Esophagus (tissue), 2 donors: ENCODE measurements around the gene NHLH1. TPM values are rescaled to one million over a fixed set of nuclear protein-coding genes. Genes with fewer than 3 reads are reported as not detected.
A peak's percentile ranks its signal among the peaks of the same experiment; 100 is the strongest.

Experiments used
- H3K27ac ChIP-seq, 2 donors: one replicate each; pipeline ENCODE4 v1.5.1; 2013; ENCODE audit warnings: low read depth in 2 of 2, mild to moderate bottlenecking in 2 of 2, inconsistent platforms in 1 of 2, low read length in 1 of 2, moderate library complexity in 1 of 2
- H3K27me3 ChIP-seq, 2 donors: one replicate each; pipeline ENCODE4 v1.6.1; 2013; ENCODE audit warnings: low read length in 2 of 2, control low read depth in 1 of 2, mild to moderate bottlenecking in 1 of 2; ENCODE audit not compliant: insufficient read depth in 2 of 2, control insufficient read depth in 1 of 2
- H3K36me3 ChIP-seq, 2 donors: one replicate each; pipeline ENCODE4 v1.6.1; 2013; ENCODE audit warnings: low read length in 1 of 2; ENCODE audit not compliant: control insufficient read depth in 2 of 2, insufficient read depth in 2 of 2
- H3K4me1 ChIP-seq, 2 donors: one replicate each; pipeline ENCODE4 v1.6.1; 2013; ENCODE audit warnings: low read length in 1 of 2; ENCODE audit not compliant: control insufficient read depth in 2 of 2, insufficient read depth in 2 of 2
- H3K4me3 ChIP-seq, 2 donors: one replicate each; pipeline ENCODE4 v1.5.1; 2013; ENCODE audit warnings: low read length in 2 of 2, mild to moderate bottlenecking in 2 of 2, low read depth in 1 of 2, moderate library complexity in 1 of 2
- H3K9me3 ChIP-seq, 2 donors: one replicate each; pipeline ENCODE4 v1.6.1; 2013; ENCODE audit warnings: mild to moderate bottlenecking in 2 of 2, low read depth in 1 of 2, low read length in 1 of 2, moderate library complexity in 1 of 2; ENCODE audit not compliant: control insufficient read depth in 2 of 2, insufficient read depth in 1 of 2
- WGBS, 2 donors: extraction: QIAGEN DNeasy Blood & Tissue Kit; methylation state at CpG; one replicate each; pipeline ENCODE4 v1.1.7; 2013; 5-methylcytosine and 5-hydroxymethylcytosine counted together
- polyA plus RNA-seq, 2 donors: library from polyadenylated mRNA; stranded (reverse); fragments of 200-250 nt; gene quantifications; one replicate each; pipeline ENCODE4 v1.2.3, GENCODE V29; 2013
- donor health status: healthy with polysubstance abuse.
- donor health status: Bipolar disorder and iron deficiency.

Gene NHLH1
- polyA plus RNA-seq, 2 donors, result 0.08 to 0.09 TPM

GRCh38 chr1:160342526-160342925 is 24.3 kb upstream of the NHLH1 start:
- H3K27ac ChIP-seq, result peak overlapping the region; percentile 87 to 95
- no peaks in the 10 kb centered on the region for H3K9me3 ChIP-seq
- no peaks in the 10 kb centered on the region for H3K4me1 ChIP-seq
- H3K4me3 ChIP-seq, result peak overlapping the region; percentile 93 to 97
- WGBS, 2 donors, result 0 to 1% methylated on average over 7 of the region's 7 CpGs
- H3K36me3 ChIP-seq, result peaks cover 0 to 6% of the 10 kb centered on the region in 2 donors
- H3K27me3 ChIP-seq, result no peaks in the 10 kb centered on the region

- Histone ChIP-seq H3K36me3 (peaks cover 0 to 6% of the 10 kb centered on the region in 2 donors), H3K4me1 (no peaks in the 10 kb centered on the region), H3K27me3 (no peaks in the 10 kb centered on the region), H3K9me3 (no peaks in the 10 kb centered on the region), H3K4me3 (peak within 1 kb of the TSS; percentile 93 to 97), H3K27ac (peak within 1 kb of the TSS; percentile 87 to 95)
- 0% methylated on average over 58 of the region's 58 CpGs for WGBS, 2 donors
Measured at GRCh38 chr1:160342953-160343869, 23.7 kb upstream of the NHLH1 start, which contains the start of the genes COPA and NCSTN. Gene COPA (minus strand): TSS chr1:160343250. CDS start chr1:160343170, 80 bp downstream. Gene NCSTN (plus strand): TSS chr1:160343383. CDS start chr1:160343397, 14 bp downstream.

GRCh38 chr1:160344241-160344640 is 22.6 kb upstream of the NHLH1 start:
- WGBS, 2 donors, result 76 to 82% methylated on average over 3 of the region's 3 CpGs
- Histone ChIP-seq H3K4me3 (peak overlapping the region in 1 of 2 donors; percentile 97), H3K27ac (no peak overlapping the region), H3K9me3 (no peaks in the 10 kb centered on the region), H3K4me1 (no peaks in the 10 kb centered on the region), H3K27me3 (no peaks in the 10 kb centered on the region), H3K36me3 (peaks cover 0 to 3% of the 10 kb centered on the region in 2 donors)

DNA sequence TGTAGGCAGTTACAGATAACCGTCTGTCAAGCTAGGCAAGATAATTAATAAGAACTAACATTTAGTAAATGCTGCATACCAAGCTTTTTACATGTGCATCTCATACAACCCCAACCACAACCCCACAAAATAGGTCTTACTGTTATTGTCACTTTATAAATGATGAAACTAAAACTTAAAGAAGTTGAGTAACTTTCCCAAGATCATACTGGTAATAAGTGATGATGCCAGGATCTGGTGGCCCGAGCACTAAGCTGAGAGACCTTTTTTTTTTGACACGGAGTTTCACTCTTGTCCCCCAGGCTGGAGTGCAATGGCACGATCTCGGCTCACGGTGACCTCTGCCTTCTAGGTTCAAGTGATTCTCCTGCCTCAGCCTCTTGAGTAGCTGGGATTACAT is 21.9 kb upstream of the NHLH1 start:
- Histone ChIP-seq H3K4me3 (peak overlapping the region in 1 of 2 donors; percentile 11), H3K9me3 (no peaks in the 10 kb centered on the region), H3K27ac (no peak overlapping the region), H3K27me3 (no peaks in the 10 kb centered on the region), H3K36me3 (peaks cover 0 to 10% of the 10 kb centered on the region in 2 donors), H3K4me1 (no peaks in the 10 kb centered on the region)
- WGBS, 2 donors, result 94 to 96% methylated on average over 6 of the region's 6 CpGs

DNA sequence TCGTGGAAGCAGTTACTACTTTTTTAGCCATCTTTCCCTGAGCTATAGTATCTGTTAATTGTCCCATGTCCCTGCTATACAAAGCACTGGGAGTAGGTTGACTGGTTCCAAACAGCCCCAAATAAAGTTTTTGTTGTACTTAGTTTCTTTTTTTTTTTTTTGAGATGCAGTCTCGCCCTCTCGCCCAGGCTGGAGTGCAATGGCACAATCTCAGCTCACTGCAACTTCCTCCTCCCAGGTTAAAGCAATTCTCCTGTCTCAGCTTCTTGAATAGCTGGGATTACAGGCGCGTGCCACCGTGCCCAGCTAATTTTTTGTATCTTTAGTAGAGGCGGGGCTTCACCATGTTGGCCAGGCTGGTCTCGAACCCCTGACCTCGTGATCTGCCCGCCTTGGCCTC is 20.4 kb upstream of the NHLH1 start:
- H3K36me3 ChIP-seq, result peaks cover 6 to 15% of the 10 kb centered on the region in 2 donors
- 88 to 92% methylated on average over 10 of the region's 10 CpGs for WGBS, 2 donors
- no peak overlapping the region for H3K27ac ChIP-seq
- no peaks in the 10 kb centered on the region for H3K9me3 ChIP-seq
- H3K4me1 ChIP-seq, result no peaks in the 10 kb centered on the region
- H3K27me3 ChIP-seq, result no peaks in the 10 kb centered on the region
- H3K4me3 ChIP-seq, result no peak overlapping the region

GRCh38 chr1:160346958-160347357 is 19.9 kb upstream of the NHLH1 start:
- Histone ChIP-seq H3K4me1 (no peaks in the 10 kb centered on the region), H3K27ac (no peak overlapping the region), H3K36me3 (peaks cover 11 to 17% of the 10 kb centered on the region in 2 donors), H3K9me3 (no peaks in the 10 kb centered on the region), H3K27me3 (no peaks in the 10 kb centered on the region), H3K4me3 (no peak overlapping the region)
- 66 to 74% methylated on average over 4 of the region's 4 CpGs for WGBS, 2 donors

DNA sequence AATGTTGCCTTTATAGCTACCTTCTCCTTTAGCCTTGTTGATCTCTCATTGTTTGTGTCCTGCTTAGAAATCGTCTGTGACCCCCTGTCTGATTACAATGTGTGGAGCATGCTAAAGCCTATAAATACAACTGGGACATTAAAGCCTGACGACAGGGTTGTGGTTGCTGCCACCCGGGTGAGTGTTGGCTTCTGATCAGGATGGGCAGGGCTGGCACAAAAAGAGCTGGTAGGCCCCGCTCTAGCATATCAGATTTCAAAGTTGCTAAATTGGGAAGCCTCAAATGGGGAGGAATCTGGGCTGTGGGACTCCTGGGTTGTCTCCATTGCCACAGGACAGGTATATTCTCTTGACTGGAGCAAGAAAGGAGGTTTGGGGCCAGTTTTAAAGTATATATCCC is 15.2 kb upstream of the NHLH1 start:
- no peaks in the 10 kb centered on the region for H3K4me1 ChIP-seq
- WGBS, 2 donors, result 72 to 82% methylated on average over 4 of the region's 4 CpGs
- H3K9me3 ChIP-seq, result no peaks in the 10 kb centered on the region
- no peak overlapping the region for H3K4me3 ChIP-seq
- peaks cover 35 to 49% of the 10 kb centered on the region in 2 donors for H3K36me3 ChIP-seq
- no peak overlapping the region for H3K27ac ChIP-seq
- H3K27me3 ChIP-seq, result no peaks in the 10 kb centered on the region

GRCh38 chr1:160352555-160352954 is 14.3 kb upstream of the NHLH1 start:
- WGBS, 2 donors, result 88 to 89% methylated on average over 8 of the region's 8 CpGs

GRCh38 chr1:160353223-160353622 is 13.6 kb upstream of the NHLH1 start:
- H3K4me3 ChIP-seq, result no peak overlapping the region
- H3K4me1 ChIP-seq, result peaks cover 0 to 2% of the 10 kb centered on the region in 2 donors
- no peaks in the 10 kb centered on the region for H3K9me3 ChIP-seq
- no peak overlapping the region for H3K27ac ChIP-seq
- no peaks in the 10 kb centered on the region for H3K27me3 ChIP-seq
- H3K36me3 ChIP-seq, result peaks cover 40 to 53% of the 10 kb centered on the region in 2 donors
- 93 to 94% methylated on average over 2 of the region's 2 CpGs for WGBS, 2 donors

More at GRCh38 chr1:160352555-160352954, 14.3 kb upstream of the NHLH1 start:
- no peaks in the 10 kb centered on the region for H3K9me3 ChIP-seq
- H3K4me1 ChIP-seq, result peaks cover 0 to 2% of the 10 kb centered on the region in 2 donors
- H3K27me3 ChIP-seq, result no peaks in the 10 kb centered on the region
- no peak overlapping the region for H3K27ac ChIP-seq
- no peak overlapping the region for H3K4me3 ChIP-seq
- peaks cover 40 to 49% of the 10 kb centered on the region in 2 donors for H3K36me3 ChIP-seq
